Left forelimb (tissue), 1 donor: ENCODE data around the gene DDX31.

Source experiments
- DNase-seq: peaks from one replicate; pipeline ENCODE4 v3.0.0-alpha.2; 2018; ENCODE audit warnings: low spot score

The DDX31 gene

DNA sequence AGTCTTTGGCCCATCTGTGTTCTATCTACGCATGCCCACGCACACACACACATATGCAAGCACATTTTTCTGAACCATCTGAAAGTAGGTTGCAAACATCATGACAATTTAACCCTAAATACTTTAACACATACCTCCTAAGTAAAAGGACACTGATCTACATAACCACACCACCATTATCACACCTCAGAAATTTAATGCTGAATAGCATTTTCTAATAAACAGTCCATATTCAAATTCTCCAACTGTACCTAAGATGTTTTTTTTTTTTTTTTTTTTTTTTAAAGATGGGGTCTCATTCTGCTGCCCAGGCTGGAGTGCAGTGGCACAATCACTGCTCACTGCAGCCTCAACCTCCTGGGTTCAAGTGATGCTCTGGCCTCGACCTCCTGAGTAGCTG lies 35.5 kb downstream of the DDX31 start:
- no peak for DNase-seq

DNA sequence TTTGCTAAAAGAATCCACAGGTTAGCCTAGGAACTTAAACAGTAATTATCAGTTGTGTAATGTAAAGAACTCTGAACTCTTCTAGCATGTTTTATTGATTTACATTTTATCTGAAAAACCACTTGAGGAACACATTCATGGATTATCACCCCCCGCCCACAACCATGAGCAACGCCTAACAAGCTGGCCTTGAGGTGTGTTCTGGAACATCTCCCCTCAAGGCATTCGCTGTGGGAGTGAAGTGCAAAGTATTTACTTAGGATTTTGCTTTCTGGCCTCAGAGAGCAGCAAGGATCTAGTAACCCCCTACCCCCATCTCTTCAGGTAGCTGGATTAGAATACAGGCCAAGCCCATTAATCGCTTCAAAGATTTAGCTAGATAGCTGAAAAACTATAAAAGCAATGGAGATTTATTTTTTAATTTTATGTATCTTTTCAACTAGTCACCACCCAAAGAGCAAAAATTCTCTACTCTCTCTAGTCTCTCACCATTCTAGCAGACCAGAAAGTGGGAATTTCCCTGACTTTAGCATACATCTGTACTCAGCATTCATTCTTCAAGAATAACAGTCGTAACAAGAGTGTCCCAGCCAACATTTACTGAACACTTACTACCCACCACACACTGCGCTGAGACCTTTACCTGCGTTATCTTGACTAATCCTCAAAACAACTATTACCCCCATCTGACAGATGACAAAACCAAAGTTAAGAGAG lies 37.2 kb downstream of the DDX31 start:
- DNase-seq: no peak

DNA sequence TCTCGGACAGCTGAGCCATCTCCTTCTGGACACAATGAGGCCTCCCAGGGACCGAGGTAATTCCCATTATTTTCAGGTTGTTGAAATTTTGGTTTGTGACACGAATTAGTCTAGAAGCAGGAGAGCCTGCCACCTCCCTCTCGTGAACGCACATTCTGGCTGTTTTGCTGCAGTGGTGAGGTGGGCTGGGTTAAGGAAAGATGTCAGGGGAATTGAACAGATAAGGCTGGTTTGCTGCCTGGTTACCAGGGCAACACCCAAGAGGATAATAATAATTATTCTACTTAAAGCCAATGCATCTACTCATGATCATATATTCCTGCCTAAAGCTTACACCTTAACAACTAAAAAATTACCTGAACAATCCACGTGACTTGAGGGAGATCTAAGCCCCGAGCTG lies 38.1 kb downstream of the DDX31 start:
- DNase-seq: no peak

DNA sequence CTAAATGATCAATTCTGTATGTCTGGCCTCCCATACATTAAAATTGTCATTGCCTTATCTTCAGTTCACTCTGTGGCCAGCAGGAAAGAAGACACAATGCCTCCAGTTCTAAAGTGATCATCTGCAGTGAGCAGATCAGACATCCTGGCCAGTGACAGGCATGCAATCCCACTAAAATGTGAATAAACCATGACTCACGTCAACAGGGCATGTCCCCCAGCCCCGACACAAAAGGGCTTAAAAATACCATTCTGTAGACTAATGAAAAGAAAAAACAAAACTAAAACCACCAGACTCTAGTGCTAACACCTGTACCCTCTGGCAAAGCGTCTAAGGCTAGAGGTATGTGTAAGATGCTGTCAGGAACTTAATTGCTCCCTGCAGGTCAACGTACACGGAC lies 38.5 kb downstream of the DDX31 start:
- DNase-seq: no peak

DNA sequence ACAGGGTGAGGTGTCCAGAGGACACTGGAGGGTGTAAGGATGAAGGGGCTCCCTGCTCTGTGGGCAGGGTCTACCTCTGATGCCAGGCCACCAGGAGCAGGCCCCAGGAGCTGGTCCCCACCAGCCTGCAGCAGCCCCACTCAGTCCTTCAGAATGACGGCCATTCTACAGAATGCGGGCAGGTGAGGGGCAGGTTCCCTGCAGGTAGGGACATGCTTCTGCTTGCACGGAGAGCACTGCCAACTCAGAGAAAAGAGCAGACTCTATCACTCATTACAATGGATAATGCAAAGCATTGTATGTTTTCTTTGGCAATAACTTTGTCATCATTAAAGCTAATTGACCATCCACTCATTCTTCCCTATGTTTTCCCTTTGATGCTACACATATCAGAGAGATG lies 39.0 kb downstream of the DDX31 start:
- DNase-seq: no peak

DNA sequence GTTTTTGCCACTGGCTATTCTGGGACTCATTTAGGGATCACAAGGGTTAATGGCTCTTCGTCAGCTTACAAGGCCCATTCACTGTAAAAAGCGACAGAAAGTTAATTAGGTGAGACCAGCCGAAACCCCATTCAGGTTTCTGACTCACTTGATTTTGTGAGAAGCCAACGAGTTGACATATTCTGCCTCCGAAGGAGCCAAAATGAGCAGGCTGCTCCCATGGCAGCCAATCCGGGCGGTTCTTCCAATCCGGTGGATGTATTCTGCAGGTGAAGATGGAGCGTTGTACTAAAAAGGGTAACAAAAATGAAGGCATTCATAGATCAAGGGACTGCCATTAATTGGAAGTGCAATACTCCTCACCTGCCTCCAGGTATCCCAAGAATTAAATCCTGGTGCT lies 39.7 kb downstream of the DDX31 start:
- no peak for DNase-seq

DNA sequence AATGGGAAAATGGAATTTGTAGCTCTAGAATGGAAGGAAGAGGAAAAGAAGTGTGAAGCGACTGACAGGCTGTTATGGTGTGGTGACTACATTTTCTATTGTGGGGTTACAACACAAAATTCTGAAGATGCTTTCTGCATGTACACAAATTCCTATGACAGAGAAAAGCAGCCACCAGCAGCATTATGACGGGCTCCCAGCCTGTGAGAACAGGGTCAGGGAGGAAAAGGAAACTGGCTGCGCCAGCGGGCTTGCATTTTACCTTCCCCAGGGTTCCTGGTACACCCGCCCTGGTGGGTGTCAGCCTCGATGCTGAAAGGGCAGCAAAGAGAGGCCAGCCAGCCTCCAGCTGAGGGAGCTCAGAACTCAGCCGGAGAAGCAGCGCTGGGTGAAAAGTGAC lies 41.0 kb downstream of the DDX31 start:
- DNase-seq: no peak

DNA sequence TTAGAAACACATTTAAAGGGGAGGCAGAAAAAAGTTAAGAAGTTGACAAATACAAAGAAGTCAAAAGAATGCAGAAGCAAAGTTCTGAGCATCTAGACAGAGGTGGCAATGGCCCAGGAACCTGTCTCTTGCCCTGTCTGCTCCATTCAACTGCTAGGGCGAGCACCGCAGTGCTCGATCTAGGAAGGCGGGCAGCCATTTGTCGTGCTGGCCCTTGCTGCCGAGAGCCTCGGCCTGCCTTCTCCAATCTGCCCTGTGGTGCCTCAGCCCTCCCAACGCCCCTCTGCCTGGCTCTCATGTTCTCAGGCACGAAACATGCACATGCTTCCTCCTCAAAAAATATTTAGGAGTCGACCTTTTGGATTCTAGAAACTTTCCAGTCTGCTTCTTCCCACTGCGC lies 42.2 kb downstream of the DDX31 start:
- DNase-seq: no peak

DNA sequence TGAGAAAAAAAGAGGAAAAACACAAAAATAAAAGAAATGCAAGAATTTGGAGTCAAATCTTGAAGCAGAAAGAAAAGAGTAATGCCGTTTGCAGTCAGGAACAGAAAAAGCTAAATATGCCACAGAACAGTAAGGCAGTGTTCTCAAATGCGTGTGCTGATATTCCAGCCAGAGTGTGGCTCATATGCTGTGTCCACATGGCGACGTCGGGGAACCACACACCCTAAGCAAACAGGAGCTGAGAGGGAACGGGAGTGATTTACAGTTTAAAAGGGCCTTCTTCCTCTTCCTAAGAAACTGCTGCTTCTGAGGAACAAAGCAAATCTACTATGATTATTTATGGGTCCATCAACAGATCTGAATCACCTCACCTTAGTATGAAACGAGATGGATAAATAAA lies 42.7 kb downstream of the DDX31 start:
- DNase-seq: no peak

DNA sequence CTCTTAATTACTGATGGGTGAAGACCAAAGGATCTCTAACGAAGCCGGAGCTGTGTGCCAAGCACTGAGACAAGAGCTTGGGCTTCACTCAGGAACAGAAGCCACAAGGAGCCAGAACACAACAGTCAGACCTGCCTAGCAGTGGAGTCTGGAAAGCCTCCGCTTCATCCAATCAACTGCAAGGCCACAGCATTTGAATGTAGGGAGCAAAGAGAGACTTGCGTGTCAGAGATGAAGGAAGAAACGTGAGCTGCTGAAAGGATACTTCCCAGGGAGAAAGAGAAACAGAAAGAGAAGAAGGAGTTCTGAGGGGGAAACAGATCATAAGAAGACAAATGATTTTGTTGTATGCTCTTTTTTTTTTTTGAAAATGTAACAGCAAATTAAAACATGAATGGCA lies 43.5 kb downstream of the DDX31 start:
- DNase-seq: no peak

DNA sequence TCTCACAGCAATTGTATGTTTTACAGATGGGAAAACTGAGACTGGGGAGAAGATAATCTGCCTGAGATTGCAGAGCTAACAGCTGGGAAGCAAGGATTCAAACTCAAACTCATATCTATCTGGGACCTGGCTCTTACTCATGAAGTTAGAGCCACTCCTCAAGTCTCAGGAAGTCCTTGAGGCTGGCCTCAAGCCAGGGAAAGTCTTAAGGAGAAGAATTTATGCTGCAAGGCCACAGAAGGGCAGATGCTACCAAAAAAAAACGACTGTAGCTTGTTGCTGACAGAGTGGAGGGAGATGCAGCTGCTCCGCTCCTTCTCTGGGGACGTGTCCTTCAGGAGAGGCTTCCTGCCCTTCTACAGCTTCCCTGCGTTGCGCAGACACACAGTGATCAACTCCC lies 47.6 kb downstream of the DDX31 start:
- DNase-seq: no peak

DNA sequence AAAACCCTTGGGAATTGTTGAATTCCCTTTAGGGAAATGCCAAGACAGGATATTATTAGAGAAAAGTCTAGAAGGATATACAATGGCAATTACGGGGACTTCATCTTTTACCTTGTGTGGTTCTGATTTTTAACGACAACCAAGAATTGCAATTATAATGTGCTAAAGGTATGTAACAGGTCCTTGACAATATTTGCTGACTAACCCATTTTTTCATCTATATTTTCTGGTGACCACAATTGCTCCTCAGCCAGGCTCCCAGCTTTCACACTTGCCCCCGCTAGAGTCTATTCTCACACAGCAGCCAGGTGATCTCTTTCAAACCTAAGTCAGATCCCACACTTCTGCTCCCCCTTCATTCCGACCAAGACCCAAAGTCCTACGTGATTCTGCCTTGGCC lies 53.1 kb downstream of the DDX31 start:
- DNase-seq: no peak

DNA sequence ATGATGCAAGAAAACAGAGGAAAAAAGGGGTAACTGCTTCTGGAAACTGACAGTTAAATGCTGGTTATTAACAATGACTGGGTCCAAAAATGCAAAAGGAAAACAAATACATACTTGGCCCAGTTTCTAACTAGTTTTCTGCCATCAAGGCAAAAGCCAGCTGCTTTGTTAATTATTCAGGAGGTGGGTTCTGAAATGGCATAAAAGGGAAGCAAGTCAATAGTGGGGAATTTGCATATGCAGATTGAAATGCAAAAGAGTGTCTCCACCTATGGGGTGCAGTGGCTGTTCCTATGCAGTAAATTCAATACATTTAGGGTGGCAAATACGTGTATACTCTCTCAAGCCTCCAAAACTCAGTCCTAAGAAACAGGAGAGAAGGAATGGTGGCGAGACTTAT lies 54.0 kb downstream of the DDX31 start:
- DNase-seq: no peak

DNA sequence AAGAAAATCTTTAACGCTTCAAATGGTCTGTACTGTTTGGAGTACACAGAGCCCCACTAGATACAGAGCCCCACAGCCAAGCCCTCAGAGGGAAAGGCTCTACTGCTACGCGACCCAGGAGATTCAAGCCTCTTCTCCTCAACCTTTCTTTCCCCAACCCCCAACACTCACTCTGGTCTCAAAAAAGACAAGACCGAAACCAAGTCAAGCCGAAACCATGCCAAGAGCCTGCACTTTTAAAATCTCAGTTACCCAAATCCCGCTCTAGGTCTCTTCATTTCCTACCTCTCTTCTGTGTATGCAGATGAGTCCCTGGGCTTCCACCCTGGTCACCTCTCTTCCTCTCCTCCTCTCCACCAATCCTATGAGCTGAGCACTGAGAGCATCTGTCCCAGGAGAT lies 55.5 kb downstream of the DDX31 start:
- no peak for DNase-seq

DNA sequence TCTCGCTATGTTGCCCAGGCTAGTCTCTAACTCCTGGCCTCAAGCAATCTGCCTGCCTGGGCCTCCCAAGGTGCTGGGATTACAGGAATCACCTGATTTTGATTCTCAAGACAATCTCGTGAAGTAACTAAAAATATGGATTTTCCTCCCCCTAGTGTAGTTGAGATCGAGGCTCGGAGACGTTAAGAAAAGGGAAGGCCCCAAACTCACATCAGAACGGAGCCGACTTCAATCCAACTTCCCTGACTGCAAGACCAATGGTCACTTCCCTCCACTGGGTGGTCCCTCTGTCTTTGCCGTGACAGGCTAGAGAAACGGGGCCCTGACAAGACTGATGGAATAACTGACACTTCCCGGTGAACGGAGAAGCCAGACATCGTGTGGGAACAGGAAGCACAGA lies 59.1 kb downstream of the DDX31 start:
- DNase-seq: no peak

DNA sequence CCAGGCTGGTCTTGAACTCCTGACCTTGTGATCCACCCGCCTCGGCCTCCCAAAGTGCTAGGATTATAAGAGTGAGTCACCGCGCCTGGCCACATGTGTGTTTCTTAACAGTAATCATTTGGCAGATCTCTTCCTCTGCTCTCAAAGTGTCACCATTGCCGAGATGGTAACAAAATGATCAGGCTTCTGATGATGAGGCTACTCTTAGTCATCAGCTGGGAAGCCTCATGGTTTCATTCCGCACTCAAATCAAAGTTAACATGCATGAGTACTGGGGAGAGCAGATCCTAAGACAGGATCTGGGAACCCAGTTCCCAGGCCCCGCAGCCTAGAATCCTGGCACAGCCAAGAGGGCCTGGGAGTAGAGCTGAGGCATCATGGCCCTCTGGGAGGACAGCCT lies 60.0 kb downstream of the DDX31 start:
- no peak for DNase-seq

DNA sequence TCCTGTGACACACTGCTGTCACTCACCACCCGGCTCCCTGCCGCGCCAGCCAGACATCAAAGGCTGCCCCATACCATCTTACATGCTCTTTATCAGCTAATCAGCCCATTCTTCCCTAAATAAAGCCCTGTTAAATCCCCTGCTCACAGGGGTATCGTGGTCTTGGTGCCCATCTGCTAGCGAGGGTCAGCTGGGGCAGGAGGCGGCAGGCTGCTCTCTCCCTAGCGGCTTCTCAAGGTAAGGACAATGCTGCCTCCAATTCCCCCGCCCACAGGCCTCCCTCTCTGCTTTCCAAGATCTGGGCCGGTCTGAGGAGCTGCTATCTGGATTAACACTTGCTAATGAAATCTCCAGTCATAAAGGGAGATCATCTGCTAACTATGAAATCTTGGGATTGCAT lies 60.6 kb downstream of the DDX31 start:
- DNase-seq: no peak

DNA sequence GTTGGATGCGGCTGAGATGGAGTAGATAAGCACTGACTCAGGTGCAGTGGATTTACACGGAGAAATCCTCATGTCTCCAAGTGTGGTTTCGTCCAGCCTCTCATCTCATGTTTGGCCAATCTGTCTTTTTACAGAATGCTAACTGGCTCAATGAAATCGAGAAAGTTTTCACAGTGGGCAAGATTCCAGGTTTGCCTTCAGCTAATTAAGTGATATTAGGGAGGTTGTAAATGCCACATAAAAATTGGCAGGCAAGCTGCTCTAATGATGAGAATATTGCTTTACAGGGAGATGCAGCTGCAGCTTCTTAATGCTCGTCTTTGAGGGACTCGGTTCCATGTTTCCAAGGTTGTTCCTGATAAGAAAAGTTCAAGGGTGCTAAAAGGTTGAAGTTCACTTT lies 63.7 kb downstream of the DDX31 start:
- no peak for DNase-seq

DNA sequence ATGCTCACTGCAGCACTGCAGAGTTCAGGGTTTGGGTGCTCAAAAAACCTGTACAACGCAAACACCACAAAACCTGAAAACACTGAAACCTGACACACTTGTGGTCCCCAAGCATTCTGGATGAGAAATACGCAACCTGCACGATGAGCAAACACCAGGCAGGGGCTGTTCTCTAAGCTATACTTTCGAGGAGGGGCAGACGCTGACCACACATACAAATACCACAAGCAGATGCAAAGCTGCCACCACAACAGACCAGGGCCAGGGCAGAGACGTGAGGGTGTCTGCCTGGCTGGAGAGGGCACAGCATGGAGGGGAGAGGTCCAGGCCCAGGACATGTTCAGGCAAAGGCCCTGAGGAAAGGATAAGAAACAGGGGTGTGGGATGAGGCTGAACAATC lies 64.4 kb downstream of the DDX31 start:
- DNase-seq: no peak

DNA sequence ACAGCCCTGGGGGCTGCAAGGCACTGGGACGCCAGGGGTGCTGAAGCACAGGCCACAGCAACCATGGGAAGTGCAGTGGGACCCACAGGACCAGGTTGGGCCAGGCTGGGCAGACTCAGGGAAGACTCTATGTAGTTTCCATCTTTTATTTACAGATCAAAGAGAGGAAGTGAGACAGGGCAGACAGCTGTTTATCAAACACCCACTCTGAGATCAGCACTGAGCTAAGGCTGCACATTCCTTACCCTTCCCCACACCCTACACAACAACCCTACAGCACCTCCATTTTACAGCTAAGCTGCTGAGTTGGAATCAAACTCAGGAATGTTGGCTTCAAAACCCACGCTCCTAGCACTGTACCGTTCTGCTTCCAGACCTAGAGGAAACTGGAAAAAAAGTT lies 67.6 kb downstream of the DDX31 start:
- no peak for DNase-seq

DNA sequence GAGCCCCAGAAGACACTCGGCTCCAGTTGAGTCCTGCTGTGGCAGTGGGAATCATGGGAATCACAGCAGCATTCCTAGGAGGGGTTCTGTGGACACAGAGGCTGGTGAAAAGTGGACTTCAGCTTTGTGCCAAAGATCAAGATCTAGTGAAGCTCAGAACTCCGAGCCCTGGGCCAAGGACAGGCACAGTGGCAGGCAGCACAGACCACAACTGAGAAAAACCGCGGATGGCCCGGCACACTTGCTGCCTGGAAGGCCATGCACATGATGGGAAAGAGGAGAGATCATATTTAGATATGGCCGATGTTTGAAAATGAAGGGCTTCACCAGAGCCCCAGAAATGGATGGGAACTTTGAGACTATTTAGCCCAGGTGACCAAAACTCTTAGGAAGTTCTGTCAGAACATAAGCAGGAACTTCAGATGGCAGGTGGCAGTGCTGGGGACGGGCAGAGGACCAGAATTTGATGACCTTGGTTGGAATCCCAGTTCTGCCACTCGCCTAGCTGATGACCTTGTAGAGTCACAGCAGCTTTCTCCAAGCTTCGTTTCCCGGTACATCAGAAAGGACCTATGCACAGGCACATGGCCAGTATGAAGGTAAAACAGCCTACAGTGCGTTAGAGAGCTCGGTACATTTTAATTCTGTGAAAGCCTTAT lies 69.3 kb downstream of the DDX31 start:
- no peak for DNase-seq

DNA sequence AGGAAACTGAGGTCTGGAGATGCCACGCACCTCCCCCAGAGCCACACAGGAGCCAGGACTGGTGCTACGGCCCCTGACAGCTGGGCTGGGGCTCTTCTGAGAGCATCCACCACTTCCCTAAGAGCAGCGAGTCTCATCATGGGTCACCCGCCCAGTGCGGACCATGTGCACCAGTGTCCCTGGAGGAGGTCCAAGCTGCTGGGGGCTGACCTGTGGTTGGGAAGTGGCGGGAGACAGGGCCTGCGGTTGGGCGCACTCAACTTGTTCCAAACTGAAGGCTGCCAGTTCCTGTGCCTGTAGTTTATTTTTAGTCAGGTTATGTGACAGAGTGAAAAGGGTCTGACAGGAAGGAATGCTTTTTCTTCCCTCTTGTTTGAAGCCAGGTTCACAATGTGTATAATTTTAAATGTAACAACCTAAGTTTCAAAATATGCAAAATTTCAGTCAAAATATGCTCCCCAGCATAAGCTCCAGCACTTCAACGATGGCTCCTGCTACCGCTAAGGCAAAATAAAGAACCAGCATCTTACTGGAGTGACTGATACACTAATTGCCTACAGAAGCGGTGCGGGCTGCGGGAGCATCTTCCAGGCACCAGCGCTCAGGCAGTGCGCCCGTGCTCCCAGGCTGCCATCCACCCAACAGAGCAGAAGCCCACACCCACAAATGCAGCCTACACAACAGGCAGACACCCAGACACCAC lies 72.6 kb downstream of the DDX31 start:
- DNase-seq: no peak

DNA sequence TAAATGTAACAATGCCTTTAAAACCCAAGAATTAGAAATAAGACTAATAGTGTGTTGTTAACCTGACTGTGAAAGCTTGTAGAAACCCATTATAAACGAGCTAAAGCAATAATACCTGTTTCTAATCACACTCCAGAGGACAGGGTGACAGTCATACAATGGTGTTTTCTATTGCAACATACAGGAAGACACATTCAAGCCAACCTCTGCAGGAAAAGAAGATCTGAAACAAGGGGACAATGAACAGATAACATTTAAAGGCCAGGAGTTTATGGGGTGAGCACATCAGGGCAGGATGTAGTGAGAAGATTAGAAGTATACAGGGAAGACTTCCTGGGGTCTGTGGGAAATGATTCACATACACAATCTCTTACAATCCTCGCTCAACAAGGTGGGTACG lies 73.6 kb downstream of the DDX31 start:
- no peak for DNase-seq

DNA sequence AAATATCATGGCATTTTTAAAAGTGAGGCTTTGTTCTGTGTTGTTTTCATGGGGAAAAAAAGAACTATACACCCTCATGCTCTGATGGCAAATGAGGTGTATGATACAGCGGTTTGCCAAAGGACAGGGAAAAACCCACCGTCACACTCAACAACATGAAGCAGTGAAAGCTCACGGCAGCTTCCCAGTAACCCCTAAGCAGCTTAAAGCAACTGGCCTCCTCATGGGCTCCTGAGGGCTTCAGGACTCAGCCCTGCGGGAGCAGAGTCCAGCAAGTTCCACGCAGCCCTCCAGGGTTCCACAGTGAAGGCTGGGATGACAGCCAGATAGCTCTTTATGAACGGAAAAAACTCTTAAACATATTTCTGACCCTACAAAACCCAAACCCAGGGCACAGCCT lies 74.5 kb downstream of the DDX31 start:
- no peak for DNase-seq
